Measurements from ENCODE around the gene DOCK8.
"Not testable (repeated sequence)": the region's sequence is repeated elsewhere in the genome, so short reads cannot be mapped to it uniquely, and the experiment has no call there.

DOCK8 gene

DNA sequence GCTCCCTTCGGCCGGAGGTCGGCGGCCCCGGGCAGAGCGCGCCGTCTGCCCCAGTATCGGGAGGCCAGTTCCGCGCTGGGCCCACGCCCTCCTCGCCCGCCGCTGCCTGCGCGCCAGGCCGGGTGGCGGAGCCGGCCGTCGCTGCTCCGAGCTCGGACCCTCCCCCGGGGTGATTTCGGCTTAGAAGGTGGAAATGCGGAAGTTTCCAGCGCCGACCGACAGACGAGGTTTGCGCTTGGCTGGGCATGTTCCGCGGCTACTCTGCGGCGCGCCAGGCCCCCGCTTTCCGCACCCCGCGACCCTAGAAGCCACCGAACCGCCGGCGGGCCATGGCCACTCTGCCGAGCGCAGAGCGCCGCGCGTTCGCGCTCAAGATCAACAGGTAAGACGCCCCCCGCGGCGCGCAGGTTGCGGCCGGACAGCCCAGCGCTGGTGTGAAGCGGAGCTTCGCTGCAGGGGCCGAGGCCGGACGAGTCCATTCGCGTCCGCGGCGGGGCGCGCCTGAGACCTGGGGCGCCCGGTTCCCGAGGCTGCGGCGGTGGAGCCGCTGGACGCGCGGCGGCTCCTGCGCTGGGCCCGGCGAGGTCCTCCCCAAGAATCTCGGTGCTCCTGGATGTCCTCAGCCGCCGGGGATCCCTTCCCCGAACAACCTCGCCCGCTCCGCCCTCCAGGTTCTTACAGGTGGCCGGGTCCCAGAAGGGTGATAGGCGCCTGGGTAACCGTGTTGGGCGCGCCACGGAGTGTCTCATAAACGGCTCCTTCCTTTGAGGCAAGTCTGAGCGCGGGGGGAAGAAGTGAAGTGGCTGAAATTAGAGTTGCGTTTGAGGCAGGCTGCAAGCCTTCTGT lies at the start of gene DOCK8:
DOCK8 (plus strand) TSS at position 218 of the 846 bp plus-strand sequence; CDS start at position 330, 112 bp downstream.
- no peak for FAIRE-seq

DNA sequence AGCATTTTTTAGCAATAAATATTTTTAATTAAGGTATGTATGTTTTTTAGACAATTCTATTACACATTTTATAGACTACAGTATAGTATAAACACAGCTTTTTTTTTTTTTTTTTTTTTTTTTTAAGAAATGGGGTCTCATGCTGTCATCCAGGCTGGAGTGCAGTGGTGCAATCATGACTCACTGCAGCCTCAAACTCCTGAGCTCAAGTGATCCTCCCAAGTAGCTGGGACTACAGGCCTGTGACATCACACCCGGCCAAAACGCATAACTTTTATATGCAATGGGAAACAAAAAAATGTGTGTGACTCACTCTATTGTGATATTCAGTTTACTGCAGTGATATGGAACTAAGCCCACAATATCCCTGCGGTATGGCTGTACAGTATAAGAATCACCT lies 44.9 kb upstream of the DOCK8 start:
- not testable (repeated sequence) for FAIRE-seq

DNA sequence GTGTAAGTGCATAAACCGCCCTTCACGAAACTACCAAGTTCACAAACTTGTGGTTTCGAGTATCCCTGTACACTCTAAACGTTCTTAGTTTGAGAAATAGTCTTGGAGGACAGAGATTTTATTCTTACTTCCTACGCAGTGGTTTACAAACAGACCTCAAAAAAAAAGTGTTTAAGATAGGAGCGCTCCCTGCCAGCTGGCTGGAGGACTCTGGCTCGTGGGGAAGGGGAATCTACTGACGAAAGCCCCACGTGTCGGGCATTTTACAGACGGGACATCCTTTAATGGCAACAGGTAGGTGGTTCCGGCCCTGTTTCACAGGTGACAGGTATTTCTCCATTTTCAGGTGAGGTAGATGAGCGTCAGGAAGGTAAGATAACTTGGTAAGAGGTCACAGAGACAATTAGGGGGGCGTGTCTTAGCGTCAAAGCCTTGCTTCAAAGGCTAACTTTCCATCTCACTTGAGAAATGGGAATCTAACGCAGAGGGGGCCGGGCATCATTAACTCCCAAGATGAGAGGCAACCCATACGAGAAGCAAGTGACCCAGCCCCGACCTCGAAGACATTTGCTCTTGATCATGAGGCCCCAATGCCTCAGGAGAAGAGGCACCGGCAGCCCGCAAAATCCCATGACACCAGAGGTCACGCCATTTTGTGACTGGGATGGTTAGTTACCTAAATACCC lies 36.4 kb upstream of the DOCK8 start:
- FAIRE-seq, result not testable (repeated sequence)

DNA sequence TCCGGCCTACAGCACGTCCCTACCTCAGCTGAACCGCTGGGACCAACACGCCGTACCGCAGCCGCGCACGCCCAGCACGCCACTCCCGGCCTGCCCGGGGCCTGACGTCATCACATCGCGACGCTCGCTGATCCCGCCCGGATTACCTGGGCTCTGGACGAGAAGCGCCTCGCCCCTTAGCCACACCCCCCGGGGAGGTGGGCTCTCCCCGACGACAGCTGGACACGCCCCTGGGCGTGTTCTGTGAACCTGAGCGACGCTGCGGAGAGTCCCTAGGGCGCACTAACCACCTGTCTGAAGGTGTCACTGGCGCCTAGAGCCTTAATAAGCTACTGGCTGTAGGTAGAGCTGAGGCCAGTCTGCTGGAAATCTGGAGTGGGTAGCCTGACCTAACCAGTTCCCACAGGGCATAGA lies 35.7 kb upstream of the DOCK8 start, which contains the start of gene ZNG1A:
ZNG1A (minus strand) TSS at position 87 of the 414 bp plus-strand sequence. CDS start 87 bp downstream, outside the sequence.
- not testable (repeated sequence) for FAIRE-seq

DNA sequence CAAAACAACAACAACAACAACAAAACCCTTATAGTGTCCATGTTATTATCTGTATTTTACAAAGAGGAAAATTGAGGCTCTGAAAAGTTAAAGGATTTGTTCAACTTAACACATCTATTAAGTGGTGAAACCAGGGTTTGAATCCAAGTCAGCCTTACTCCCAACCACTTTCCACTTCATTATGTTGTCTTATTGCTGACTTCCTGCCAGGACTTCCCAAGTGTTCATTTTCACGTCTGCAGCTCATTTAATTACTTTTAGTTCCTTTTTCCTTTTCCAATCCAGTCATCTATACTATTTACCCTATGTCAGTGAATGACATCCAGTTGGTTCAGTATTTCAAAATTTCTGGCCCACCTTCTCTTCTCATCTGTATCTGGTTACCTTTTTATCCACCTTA lies 15.1 kb upstream of the DOCK8 start:
- not testable (repeated sequence) for FAIRE-seq

DNA sequence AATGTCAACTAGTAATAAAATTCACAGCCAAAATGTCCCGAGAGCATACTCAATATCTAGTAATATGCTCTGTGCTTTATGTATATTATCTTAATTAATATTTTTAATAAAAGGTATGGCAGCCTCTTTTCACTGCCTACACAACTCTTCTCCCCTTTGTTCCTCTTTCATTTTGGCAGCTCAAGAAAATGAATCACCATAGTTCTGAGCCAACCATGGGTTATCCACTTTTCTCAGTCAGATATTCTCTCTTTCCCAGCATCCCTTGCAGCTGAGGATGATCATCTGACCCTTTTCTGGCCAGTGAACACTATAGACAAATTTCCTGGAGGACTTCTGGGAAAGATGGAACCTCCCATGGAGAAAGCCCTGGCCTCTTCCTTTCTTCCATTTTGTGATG lies 8.2 kb upstream of the DOCK8 start:
- no peak for FAIRE-seq

DNA sequence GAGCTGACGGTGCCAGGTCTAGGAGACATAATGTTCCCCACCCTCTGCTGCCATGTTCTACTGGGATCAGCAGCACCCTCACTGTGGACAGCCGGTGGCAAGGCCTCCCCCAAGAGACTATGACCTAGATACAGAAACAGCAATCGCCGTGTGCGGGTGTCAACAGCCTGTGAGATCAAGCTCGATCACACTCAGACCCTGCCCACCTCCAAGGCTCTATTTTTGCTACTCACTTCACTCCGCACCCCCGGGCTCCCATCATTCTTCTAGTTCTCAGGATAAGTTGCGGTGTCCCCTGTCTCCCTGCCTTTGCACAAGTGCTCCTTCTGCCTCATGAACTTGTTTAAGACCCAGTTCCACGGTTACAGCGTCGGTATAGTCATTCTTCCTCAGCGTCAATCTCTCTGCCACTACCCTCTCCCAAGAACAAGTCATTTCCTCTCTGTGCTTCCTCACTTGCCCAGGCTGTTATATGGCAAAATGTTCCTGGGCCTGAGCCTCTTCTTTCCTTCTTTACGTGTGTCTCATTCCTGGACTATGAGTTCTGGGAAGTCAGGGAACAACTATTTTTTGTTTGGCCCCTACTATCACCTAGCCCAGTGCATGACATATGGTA lies 5.4 kb upstream of the DOCK8 start:
- FAIRE-seq, result no peak

DNA sequence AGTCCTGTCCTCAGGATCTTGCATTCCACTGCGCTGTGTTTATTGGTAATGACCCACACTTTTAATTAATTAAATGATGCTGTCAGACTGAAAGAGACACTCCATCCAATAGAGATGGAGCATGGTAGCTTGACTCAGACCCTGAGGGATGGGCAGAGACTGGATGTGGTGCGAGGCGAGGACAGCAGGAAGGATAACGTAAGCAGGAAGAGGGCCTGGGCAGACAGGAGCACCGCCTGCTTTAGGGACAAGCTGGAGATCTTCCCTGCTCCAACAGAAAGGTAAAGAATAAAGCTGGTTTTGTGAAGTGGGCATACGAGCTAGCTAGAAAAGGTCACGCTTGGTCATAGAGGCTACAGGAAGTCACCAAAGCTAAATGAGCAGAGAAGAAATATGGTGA lies 3.6 kb upstream of the DOCK8 start:
- FAIRE-seq, result no peak

DNA sequence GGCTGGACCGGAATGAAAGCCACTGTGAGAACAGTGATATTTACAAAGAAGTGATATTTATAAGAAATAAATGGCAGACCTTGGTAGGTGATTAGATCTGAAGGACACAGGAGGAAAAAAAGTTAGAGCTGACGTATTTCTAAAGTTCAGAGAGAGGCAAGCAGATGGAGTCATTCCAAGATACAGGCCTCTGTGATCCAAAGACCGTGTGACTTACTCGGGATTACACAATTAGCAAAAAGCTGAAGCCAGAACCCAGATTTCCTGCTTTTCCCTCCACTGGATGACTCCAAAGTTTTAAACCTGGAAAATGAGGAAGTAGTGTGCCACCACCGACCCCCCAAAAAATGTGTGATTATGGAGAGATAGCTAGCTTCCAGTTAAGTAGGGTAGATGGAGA lies 3.1 kb upstream of the DOCK8 start:
- no peak for FAIRE-seq

DNA sequence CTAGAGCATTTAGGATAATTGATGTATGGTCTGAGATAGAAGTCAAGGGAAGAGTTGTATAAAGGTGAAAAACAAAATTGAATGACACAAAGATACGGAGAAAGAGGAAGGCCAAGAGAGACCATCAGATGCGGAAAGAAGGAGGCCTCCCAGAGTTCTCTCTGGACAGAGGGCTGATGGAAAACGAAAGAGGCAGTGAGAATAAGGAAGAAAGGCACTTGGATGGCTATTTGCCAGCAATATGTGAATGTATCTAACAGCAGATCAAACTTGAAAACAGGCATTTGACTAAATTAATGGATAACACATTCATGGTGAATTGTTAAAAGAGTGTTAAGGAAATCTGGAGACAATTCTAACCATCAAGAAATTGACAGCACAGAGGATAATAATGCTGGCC lies 2.4 kb upstream of the DOCK8 start:
- FAIRE-seq, result no peak

DNA sequence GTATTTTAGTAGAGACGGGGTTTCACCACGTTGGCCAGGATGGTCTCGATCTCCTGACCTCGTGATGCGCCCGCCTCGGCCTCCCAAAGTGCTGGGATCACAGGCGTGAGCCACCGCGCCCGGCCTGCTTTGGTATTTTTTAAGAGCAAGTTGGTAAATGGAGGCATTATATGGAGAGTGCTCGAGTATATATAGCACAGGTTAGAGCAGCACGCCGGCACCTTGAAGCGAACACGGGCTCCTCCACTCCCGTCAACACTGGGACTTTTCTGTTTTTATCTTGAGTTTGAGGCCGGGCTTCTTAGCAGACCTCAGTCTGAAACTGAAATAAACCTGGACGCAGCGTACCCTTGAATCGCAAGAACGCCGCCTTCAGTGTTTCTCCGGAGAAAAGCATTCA lies 764 bp upstream of the DOCK8 start:
- not testable (repeated sequence) for FAIRE-seq

DNA sequence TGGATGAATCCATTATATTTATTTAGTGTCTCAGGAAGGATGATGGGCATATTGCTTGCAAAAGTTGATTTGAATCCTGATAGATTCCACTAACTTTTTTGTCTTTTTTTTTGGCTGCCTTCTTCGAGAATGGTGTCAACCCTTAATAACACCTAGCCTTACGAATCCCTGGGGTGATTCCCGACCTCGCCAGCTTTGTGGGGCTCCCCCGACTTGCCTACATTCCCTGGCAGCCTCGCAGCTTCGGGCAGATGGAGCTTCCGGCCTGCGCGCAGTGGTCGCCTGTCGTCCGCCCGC lies 366 bp upstream of the DOCK8 start:
- no peak for FAIRE-seq

DNA sequence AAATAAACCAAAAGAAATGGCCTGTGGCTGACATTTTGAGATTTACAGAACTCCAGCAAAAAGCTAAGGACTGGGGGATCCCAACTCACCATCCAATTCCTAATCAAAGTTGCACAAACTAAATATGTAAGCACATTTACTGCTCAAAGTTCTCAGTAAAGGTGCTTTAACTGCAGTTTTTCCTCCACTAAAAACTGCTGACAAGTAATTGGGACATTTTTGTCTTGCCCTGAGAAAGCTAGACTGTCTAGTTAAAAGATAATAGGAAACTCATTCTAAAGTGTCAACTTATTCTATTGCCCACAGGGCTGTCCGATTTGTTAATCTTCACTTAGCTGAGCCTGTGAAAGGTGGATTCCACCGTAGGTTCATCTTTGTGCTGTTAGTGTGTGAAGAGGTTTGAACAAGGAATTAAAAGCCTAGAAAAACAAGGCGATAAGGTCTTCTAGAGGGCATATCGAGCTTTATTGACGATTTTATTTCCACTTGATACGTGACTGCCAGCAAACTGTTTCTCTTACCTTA lies 1.0 kb downstream of the DOCK8 start:
- FAIRE-seq, result no peak

DNA sequence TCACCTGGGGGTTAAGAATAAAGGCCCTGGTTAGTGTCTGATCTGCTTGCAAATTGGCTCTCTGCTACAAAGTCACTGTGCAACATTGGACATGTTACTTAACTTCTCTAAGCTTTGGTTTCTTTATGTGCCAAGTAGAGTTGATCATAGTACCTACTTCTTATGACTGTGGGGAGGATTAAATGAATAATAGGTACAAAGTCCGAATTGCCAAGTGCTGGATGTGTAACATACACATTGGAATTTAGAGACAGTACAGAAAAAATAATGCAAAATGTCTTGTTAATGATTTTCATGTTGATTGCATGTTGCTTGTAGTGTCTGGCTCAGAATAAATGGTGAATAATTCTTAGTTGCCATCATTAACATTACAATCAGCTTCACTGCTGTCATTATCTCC lies 2.2 kb downstream of the DOCK8 start:
- no peak for FAIRE-seq

DNA sequence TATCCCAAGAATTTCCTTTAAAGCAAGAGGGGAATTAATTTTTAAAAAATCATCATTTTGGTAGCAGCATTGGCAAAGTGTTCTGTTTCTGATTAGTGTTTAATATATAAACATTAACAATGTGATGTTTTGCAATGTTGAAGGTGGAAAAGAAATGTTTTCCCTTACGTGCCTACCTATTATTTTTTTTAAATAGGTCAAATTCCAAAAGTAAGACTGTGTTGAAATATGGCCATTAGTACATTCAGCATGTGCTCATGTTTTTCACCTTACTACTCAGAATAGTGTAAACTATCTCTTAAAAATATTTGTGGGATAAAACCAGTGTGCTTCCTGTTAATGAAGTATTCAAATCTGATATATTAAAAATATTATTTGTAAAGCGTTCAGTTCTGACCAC lies 3.3 kb downstream of the DOCK8 start:
- no peak for FAIRE-seq

DNA sequence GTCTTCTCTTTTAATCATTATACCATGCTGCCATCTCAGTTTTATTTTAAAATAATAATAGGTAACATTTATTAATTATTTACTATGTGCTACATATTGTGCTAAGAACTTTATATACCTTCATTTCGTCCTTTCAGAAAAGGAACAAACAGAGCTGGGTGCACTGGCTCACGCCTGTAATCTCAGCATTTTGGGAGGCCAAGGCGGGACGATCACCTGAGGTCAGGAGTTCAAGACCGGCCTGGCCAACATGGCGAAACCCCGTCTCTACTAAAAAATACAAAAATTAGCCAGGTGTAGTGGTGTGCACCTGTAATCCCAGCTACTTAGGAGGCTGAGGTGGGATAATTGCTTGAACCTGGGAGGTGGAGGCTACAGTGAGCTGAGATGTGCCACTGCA lies 4.4 kb downstream of the DOCK8 start:
- not testable (repeated sequence) for FAIRE-seq

DNA sequence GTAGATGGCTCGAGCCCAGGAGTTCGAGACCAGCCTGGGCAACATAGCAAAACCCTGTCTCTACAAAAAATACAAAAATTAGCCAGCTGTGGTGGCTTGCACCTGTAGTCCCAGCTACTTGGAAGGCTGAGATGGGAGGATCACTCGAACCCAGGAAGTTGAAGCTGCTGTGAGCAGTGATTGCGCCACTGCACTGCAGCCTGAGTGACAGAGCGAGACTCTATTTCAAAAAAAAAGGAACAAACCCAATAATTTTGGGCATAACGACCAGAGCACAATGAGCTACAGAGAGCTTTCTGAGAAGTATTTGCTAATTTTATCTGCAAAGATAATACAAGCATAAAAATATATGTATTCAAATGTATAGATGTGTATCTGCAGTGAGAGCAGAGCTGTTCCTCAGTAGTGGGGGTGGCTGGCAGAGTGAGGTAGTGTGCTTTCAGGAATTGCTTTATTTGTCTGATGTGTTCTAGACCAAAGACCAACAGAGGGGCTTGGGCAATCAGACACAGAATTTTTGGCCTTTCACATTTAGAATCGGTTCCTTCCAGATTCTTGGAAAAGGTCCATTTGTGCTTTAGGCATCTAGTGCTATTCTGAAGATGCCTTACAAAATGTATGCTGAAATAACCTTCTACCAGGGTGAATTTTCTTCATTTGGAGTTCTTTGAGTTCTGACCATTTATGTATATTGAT lies 5.2 kb downstream of the DOCK8 start:
- FAIRE-seq, result no peak

DNA sequence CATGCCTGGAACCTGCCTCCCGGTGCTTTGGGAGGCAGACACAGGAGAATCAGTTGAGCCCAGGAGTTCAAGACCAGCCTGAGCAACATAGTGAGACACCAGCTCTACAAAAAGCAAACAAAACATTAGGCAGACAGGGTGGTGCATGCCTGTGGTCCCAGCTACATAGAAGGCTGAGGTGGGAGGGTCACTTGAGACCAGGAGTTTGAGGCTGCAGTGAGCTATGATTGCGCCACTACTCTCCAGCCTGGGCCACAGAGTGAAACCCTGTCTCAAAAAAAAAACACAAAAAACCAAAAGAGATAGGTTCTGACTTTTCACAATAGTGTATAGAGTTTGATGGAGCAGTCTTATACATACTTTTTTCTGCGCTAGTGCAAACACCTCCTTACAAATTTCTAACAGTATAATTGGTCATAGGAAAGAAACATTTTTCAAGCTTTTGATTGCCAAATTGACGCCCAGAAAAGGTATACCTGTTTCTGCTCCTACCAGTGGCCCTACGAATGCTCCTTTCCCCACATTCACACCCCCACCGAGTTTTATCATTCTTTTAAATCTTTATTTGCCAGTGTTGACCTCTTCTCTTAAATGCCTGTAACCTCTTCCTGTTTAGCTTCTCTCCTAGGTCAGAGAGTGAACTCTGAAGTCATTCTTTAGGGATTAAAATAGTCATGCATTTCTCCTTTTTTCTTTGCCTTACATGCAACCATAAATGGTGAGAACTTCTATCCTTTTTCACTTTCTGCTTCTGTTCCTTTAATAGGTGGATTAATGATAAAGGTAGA lies 7.5 kb downstream of the DOCK8 start:
- FAIRE-seq, result no peak

DNA sequence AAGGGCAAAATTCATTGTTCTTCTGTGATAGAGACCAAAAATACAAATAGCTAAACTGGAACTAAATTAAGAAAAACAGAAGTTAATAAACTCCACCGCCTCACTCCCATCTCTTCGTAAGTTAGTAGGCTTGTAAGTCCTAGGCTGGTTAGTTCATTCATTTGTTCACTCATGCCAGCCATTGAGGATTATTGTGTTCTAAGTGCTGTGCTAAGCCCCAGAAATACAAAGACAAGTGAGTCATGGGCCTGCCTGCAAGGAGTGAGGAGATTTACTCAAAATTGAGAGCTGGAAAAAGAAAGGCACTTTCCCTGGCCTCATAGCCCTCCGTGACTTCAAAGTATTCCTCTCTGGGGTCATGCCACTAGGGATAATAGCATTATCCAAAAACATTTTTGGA lies 8.5 kb downstream of the DOCK8 start:
- FAIRE-seq, result no peak

DNA sequence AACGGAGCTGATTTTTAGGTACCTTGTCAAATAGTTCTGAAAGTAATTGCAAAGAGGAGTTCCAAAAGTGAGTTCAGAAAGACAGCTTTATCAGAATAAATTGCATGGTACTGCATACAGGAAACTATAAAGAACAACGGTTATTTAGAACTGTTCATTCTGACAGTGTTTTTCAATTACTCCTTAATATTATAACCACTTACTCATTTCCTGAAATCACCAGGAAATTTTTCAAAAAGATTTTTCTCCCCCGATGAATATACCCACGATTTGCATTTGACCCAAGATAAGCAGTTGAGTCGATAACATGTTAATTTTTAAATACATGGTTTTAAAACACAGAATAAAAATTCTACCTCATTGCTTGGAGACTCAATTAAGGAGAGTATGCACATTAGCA lies 9.4 kb downstream of the DOCK8 start:
- FAIRE-seq, result no peak

DNA sequence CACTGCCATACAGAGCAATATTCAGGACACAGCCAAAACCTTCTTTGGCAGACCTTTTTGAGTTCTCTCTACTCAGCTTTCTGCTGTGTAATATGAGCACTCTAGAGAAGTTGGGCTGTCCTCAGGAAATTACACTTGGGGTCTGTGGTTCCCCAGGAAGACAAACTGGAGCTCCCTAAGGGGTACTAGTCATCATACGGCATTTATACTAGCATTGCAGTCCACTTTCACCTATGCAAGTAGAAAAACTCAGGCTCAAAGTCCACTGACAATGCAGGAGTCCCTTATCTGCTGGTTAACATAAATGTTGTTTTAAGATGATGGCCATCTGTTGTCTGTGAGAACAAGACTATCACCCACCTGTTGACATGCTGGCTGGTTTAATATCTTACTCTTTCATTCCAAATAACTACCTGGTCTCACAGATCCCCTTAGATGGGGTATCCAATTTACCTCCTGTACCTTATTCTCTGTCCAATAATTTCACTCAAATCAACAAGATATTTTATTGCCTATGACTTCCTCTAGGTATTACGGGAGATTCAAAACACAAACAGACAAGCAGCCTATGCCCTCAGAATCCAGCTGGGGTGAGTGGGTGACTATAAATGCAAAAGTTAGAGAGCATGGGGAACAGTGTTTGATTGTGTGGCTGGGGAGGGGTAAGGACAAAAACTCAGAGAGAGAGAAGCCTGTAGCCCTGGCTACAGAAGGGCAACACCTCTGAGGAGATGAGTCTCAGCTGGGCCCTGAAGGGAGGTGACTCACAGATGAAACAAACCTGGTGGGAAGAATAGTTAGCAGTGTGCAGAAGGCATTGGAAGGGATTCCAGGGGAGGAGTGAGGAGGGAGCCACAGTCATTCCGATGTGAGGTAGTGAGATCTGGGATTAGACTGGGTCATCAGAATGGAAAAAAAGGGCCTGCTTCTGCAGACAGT lies 10.2 kb downstream of the DOCK8 start:
- FAIRE-seq, result no peak

All from G401.6 (cell line).